Stimulated activated CD8-positive, alpha-beta memory T cell treated with anti-CD3 and anti-CD28 coated beads, Interleukin-12 subunit alpha, Interleukin-12 subunit beta, amount 100 ng/mL, for 24 hours (primary cell): ENCODE measurements around the gene B4GALNT3.
"Not testable (repeated sequence)": the region's sequence is repeated elsewhere in the genome, so short reads cannot be mapped to it uniquely, and the experiment has no call there.

Source experiments
- DNase-seq: peaks from one replicate; pipeline ENCODE4 v3.0.0-alpha.2; 2020; ENCODE audit errors: extremely low read depth

B4GALNT3 gene

GRCh38 chr12:459430-460258 lies at the start of gene B4GALNT3:
B4GALNT3 (plus strand) TSS chr12:459939; CDS start chr12:460377, 438 bp downstream.
- no peak for DNase-seq

- DNase-seq, result no peak
These were observed 44.9 kb upstream of the B4GALNT3 start for GRCh38 chr12:414859-415258.

GRCh38 chr12:418432-418831 lies 41.3 kb upstream of the B4GALNT3 start:
- DNase-seq, result no peak

- DNase-seq, result no peak
These were observed 37.2 kb upstream of the B4GALNT3 start for GRCh38 chr12:422526-422925.

GRCh38 chr12:435737-436136 lies 24.0 kb upstream of the B4GALNT3 start:
- not testable (repeated sequence) for DNase-seq

- DNase-seq, result no peak
These were observed 17.4 kb upstream of the B4GALNT3 start for GRCh38 chr12:442235-442884.

- no peak for DNase-seq
These were observed 12.6 kb upstream of the B4GALNT3 start for GRCh38 chr12:447141-447540.

GRCh38 chr12:449203-449602 lies 10.5 kb upstream of the B4GALNT3 start:
- DNase-seq, result no peak

GRCh38 chr12:450438-450837 lies 9.3 kb upstream of the B4GALNT3 start:
- DNase-seq, result no peak

GRCh38 chr12:452667-453210 lies 7.0 kb upstream of the B4GALNT3 start:
- DNase-seq, result no peak

GRCh38 chr12:454833-455232 lies 4.9 kb upstream of the B4GALNT3 start:
- no peak for DNase-seq

- DNase-seq, result no peak
These were observed 3.9 kb upstream of the B4GALNT3 start for GRCh38 chr12:455821-456220.

GRCh38 chr12:457676-458075 lies 2.1 kb upstream of the B4GALNT3 start:
- no peak for DNase-seq

- no peak for DNase-seq
These were observed 699 bp upstream of the B4GALNT3 start for GRCh38 chr12:459050-459429.

GRCh38 chr12:460261-461230 lies 807 bp downstream of the B4GALNT3 start:
- no peak for DNase-seq

GRCh38 chr12:461425-461824 lies 1.7 kb downstream of the B4GALNT3 start:
- no peak for DNase-seq

GRCh38 chr12:462936-463705 lies 3.4 kb downstream of the B4GALNT3 start:
- DNase-seq, result no peak

GRCh38 chr12:464484-465267 lies 4.9 kb downstream of the B4GALNT3 start:
- no peak for DNase-seq

- no peak for DNase-seq
These were observed 6.3 kb downstream of the B4GALNT3 start for GRCh38 chr12:466039-466438.

- DNase-seq, result no peak
These were observed 7.0 kb downstream of the B4GALNT3 start for GRCh38 chr12:466762-467161.
